HS-27A (cell line): ENCODE results near the gene ATF6B.
"Not testable (repeated sequence)": the region's sequence is repeated elsewhere in the genome, so short reads cannot be mapped to it uniquely, and the experiment has no call there.

Source experiments
- DNase-seq: peaks from one replicate; pipeline ENCODE4 v3.0.0-alpha.2; 2012; ENCODE audit warnings: low read depth, missing footprints

ATF6B gene

GRCh38 chr6:32154514-32155161 lies 26.6 kb upstream of the ATF6B start:
- DNase-seq: no peak

GRCh38 chr6:32153564-32154513 lies 25.8 kb upstream of the ATF6B start, which contains the start of gene PPT2:
PPT2 (plus strand) TSS chr6:32154141; CDS start chr6:32154595, 454 bp downstream.
- DNase-seq: peak; percentile 90

- no peak for DNase-seq
These were observed 24.9 kb upstream of the ATF6B start for GRCh38 chr6:32152769-32153563.

GRCh38 chr6:32151863-32152768 lies 24.1 kb upstream of the ATF6B start, which contains the start of gene PRRT1:
PRRT1 (minus strand) TSS chr6:32151939; CDS start chr6:32151827, 112 bp downstream.
- no peak for DNase-seq

- no peak for DNase-seq
These were observed 23.3 kb upstream of the ATF6B start for GRCh38 chr6:32151181-32151862.

GRCh38 chr6:32149932-32150870 lies 22.2 kb upstream of the ATF6B start:
- DNase-seq: no peak

- no peak for DNase-seq
These were observed 21.2 kb upstream of the ATF6B start for GRCh38 chr6:32149092-32149755.

- DNase-seq: no peak
These were observed 20.4 kb upstream of the ATF6B start for GRCh38 chr6:32148289-32149091.

GRCh38 chr6:32147401-32148132 lies 19.5 kb upstream of the ATF6B start:
- DNase-seq: no peak

GRCh38 chr6:32146687-32147086 lies 18.6 kb upstream of the ATF6B start:
- DNase-seq: no peak

GRCh38 chr6:32146287-32146686 lies 18.2 kb upstream of the ATF6B start:
- no peak for DNase-seq

GRCh38 chr6:32144238-32144637 lies 16.2 kb upstream of the ATF6B start:
- DNase-seq: not testable (repeated sequence)

- DNase-seq: no peak
These were observed 12.5 kb upstream of the ATF6B start for GRCh38 chr6:32140420-32141046.

GRCh38 chr6:32139590-32139989 lies 11.5 kb upstream of the ATF6B start:
- DNase-seq: no peak

GRCh38 chr6:32137454-32137853 lies 9.4 kb upstream of the ATF6B start:
- DNase-seq: no peak

- no peak for DNase-seq
These were observed 5.7 kb upstream of the ATF6B start for GRCh38 chr6:32133786-32134185.

GRCh38 chr6:32132110-32132509 lies 4.1 kb upstream of the ATF6B start:
- no peak for DNase-seq
